Ramos (cell line): Measurements from ENCODE around the gene SRRT.

Experiments
- in situ Hi-C: fragments of 300-500 bp; cut with MboI; formaldehyde crosslinking; loops from one replicate; pipeline ENCODE4 v1.14.3; 2022; ENCODE audit warnings: low sequenced_read_pairs; ENCODE audit not compliant: unreplicated experiment

Gene SRRT

DNA sequence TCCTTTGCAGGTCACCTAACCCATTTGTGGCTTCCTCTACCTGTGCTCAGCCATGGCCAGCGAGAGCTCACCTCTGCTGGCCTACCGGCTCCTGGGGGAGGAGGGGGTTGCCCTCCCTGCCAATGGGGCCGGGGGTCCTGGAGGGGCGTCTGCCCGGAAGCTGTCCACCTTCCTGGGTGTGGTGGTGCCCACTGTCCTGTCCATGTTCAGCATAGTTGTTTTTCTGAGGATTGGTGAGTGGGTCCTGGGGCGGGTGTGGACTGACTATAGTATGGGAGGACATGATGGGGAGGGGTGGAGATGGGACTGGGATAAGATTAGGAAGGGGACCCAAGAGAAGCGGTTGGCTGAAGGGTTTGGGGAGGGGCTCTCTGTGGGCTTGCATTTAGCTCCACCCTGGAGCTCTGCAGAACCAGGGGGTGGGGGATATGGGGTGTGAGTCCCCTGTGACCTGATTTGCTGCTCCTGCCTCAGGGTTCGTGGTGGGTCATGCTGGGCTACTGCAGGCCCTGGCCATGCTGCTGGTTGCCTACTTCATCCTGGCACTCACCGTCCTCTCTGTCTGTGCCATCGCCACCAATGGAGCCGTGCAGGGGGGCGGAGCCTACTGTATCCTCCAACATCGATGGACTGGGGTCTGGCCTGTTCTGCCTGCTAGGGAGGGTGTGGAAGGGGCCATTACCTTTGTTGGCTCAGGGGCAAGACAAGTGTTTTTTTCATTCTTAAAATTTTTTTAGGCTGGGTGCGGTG lies 20.6 kb upstream of the SRRT start:
- in situ Hi-C loops: loop anchor here (10.0 to 25.0 kb wide), 2 partner anchors 150 to 1608 kb away; partner anchors contain the start of genes ALKBH4, LRWD1 and POP7

DNA sequence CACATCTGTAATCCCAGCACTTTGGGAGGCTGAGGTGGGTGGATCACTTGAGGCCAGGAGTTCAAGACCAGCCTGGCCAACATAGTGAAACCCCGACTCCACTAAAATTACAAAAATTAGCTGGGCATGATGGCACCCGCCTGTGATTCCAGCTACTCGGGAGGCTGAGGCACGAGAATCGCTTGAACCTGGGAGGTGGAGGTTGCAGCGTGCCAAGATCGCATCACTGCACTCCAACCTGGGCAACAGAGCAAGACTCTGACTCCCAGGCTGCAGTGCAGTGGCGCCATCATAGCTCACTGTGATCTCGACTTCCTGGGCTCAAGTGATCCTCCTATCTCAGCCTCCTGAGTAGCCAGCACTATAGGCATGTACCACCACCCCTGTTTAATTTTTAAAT lies 20.0 kb upstream of the SRRT start:
- in situ Hi-C loops: loop anchor here (10.0 to 25.0 kb wide), 2 partner anchors 150 to 1607 kb away; partner anchors contain the start of genes ALKBH4, LRWD1 and POP7

DNA sequence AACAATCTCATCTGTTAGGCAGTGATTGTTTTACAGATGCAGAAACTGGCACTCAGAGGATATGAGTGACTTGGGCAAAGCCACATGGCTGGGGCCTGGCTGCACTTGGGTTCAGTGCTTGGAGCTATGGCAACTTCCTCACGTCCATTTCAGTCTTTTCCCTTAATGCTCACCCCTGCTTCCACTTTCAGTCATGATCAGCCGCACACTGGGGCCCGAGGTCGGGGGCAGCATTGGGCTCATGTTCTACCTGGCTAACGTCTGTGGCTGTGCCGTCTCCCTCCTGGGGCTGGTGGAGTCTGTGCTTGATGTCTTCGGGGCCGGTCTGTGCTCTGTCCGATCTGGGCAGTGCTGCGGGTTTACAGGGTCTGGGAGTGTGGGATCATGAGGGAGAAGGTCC lies 19.4 kb upstream of the SRRT start:
- in situ Hi-C loops: loop anchor here (10.0 to 25.0 kb wide), 2 partner anchors 151 to 1607 kb away; partner anchors contain the start of genes ALKBH4, LRWD1 and POP7

DNA sequence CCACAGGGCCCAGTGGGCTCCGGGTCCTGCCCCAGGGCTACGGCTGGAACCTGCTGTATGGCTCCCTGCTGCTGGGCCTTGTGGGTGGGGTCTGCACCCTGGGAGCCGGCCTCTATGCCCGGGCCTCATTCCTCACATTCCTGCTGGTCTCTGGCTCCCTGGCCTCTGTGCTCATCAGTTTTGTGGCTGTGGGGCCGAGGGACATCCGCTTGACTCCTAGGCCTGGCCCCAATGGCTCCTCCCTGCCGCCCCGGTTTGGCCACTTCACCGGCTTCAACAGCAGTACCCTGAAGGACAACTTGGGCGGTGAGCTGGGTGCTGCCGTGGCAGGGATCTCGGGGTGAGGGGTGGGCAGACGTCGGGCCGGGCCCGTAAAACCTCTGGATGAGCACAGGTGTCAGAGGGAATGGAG lies 18.0 kb upstream of the SRRT start:
- in situ Hi-C loops: loop anchor here (10.0 to 25.0 kb wide), 2 partner anchors 152 to 1605 kb away; partner anchors contain the start of genes ALKBH4, LRWD1 and POP7

DNA sequence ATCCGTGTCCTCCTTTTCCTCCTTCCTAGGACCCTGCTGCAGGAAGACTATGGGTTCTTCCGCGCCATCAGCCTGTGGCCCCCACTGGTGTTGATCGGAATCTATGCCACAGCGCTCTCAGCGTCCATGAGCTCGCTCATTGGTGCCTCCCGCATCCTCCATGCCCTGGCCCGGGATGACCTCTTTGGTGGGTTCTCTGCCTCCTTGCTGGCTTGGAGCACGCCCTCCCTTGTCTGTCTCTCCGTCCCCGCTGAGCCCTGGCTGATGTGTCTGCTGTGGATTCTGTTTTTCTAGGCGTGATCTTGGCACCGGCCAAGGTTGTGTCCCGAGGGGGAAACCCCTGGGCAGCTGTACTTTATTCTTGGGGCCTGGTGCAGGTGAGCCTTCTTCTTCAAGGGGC lies 15.0 kb upstream of the SRRT start:
- in situ Hi-C loops: loop anchor here (10.0 to 25.0 kb wide), 2 partner anchors 155 to 1602 kb away; partner anchors contain the start of genes ALKBH4, LRWD1 and POP7

DNA sequence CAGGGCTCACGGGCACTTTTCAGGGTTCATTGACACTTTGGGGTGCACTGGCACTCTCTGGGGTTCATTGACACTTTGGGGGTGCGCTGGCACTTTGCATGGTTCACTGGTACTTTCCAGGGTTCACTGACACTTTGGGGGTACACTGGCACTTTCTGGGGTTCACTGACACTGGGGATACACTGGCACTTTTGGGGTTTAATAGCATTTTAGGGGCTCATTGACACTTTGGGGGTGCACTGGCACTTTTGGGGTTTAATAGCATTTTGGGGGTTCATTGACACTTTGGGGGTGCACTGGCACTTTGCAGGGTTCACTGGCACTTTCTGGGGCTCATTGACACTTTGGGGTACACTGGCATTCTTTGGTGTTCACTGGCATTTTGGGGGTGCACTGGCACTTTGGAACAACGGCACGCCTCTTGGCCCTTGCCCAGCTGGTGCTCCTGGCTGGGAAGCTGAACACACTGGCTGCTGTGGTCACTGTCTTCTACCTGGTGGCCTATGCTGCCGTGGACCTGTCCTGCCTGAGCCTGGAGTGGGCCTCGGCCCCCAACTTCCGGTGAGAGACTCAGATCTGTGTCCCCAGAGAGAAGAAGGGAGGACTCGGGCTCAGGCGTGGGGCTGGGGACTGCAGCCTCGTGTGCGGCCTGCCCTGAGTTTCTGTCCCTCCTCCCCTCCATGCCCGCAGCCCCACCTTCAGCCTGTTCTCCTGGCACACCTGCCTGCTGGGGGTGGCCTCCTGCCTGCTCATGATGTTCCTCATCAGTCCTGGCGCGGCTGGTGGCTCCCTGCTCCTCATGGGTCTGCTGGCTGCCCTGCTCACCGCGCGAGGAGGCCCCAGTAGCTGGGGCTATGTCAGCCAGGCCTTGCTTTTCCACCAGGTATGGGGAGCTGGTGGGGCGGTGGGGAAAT lies 13.9 kb upstream of the SRRT start:
- in situ Hi-C loops: loop anchor here (25.0 kb wide), 1 partner anchor 1601 kb away; the partner anchor contains the start of genes ALKBH4 and LRWD1

DNA sequence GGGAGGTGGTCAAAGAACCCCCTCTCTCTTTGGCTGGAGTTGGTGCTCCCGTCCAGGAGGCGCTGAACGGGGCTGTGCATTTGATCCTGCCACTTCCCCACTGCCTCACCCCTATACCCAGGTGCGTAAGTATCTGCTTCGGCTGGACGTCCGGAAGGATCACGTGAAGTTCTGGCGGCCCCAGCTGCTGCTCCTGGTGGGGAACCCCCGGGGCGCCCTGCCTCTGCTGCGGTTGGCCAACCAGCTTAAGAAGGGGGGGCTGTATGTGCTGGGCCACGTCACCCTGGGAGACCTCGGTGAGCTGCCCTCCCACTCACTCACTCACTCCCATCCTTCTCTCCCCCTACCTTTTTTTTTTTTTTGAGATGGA lies 13.3 kb upstream of the SRRT start:
- in situ Hi-C loops: loop anchor here (25.0 kb wide), 1 partner anchor 1601 kb away; the partner anchor contains the start of genes ALKBH4 and LRWD1

DNA sequence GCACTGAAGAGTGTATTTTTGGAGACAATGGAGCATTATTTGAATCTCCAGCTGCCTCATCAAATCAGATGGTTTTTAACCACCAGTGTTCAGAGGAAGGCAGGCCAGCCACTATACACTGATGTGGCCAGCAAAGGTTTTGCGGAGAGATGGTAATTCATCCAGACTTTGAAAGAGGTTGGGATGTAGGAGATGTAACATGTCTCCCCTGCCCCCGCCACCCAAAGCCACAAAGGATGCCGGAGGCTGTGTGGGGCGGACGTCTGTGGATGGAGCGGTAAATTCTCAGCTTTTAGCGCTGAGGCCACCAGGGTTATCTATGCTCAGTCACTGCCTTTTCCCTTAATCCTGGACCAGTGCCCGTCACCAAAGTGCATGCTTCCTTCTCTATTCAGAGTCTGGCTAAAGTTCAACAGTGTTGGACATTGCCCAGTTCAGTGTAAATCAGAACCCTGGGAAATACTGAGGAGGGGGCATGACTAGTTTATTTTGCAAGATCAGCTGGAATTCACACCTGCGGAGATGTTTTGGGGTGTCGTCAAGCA lies 11.4 kb upstream of the SRRT start:
- in situ Hi-C loops: loop anchor here (25.0 kb wide), 1 partner anchor 1599 kb away; the partner anchor contains the start of genes ALKBH4 and LRWD1

DNA sequence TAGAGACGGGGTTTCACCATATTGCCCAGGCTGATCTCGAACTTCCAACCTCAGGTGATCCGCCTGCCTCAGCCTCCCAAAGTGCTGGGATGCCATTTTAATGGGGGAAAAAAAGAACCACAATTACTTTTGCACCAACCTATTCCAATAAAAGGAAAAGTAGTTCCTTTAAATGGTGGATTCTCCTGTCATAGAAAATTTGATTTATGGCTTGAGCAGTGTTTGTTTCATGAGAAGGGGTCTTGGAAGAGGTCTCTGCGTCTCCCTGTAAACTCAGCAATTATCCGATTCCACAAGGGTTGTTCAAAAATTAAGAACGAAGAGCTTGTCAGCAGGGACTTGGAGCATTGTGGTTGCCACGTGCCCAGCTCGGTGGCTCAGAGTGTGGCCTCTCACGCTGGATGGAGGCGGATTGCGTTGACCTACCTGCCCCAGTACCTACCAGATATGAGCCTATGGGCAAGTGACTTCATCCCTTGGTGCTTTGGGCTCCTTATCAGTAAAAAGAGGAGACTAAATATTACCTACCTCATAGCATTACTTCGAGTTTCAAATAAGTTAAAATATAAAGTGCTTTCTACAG lies 10.5 kb upstream of the SRRT start:
- in situ Hi-C loops: loop anchor here (25.0 kb wide), 1 partner anchor 1598 kb away; the partner anchor contains the start of genes ALKBH4 and LRWD1

DNA sequence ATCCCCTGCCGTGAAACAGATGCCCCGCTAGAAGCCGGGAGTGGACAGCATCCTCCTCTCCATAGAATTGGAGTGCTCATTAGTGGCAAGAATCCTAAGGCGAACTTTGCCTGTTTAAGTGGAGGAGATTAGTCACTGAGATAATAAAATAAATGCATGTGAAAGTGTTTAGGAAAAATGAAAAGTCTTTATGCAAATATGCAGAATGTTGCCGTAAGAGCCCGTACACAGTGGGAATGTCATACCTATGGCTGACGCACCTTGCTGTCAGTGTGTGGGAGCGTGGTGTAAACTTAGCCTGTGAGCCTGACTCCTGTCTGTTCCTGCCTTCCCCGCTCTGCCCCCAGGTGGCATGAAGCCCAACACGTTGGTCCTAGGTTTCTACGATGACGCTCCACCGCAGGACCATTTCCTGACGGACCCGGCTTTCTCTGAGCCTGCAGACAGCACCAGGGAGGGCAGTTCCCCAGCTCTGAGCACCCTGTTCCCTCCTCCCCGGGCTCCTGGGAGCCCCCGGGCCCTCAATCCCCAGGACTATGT lies 9.5 kb upstream of the SRRT start:
- in situ Hi-C loops: loop anchor here (25.0 kb wide), 1 partner anchor 1597 kb away; the partner anchor contains the start of genes ALKBH4 and LRWD1

DNA sequence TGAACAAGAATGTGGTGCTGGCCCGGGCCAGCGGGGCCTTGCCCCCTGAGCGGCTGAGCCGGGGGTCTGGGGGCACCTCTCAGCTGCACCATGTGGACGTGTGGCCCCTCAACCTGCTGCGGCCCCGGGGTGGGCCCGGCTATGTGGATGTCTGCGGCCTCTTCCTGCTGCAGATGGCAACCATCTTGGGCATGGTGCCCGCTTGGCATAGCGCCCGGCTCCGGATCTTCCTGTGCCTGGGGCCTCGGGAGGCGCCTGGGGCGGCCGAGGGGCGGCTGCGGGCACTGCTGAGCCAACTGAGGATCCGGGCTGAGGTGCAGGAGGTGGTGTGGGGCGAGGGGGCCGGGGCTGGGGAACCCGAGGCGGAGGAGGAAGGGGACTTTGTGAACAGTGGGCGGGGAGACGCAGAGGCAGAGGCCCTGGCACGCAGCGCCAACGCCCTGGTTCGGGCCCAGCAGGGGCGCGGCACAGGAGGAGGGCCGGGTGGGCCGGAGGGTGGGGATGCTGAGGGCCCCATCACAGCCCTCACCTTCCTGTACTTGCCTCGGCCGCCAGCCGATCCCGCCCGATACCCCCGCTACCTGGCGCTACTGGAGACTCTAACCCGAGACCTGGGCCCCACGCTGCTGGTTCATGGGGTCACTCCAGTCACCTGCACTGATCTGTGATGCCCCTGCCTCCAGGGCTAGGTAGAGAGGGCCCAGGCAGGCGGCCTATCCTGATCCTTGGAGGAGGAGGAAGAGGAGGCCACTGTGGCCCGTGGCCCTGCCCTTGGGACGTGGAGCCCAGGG lies 8.8 kb upstream of the SRRT start:
- in situ Hi-C loops: loop anchor here (25.0 kb wide), 1 partner anchor 1596 kb away; the partner anchor contains the start of genes ALKBH4 and LRWD1

DNA sequence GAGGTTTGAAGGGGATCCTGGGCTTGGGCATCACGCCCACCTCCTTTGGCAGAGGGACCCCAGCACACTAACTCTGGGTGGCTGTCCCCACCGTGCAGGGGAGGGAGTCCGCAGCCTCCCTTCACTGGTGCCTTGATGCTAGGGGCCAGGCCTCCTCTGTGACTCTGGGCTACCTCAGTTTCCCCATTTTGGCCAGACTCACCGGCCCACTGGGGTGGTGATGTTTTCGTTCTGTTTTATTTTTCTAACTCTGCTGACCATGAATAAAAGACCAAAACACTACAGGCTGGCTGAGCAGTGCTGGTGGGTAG lies 8.2 kb upstream of the SRRT start:
- in situ Hi-C loops: loop anchor here (25.0 kb wide), 1 partner anchor 1596 kb away; the partner anchor contains the start of genes ALKBH4 and LRWD1

DNA sequence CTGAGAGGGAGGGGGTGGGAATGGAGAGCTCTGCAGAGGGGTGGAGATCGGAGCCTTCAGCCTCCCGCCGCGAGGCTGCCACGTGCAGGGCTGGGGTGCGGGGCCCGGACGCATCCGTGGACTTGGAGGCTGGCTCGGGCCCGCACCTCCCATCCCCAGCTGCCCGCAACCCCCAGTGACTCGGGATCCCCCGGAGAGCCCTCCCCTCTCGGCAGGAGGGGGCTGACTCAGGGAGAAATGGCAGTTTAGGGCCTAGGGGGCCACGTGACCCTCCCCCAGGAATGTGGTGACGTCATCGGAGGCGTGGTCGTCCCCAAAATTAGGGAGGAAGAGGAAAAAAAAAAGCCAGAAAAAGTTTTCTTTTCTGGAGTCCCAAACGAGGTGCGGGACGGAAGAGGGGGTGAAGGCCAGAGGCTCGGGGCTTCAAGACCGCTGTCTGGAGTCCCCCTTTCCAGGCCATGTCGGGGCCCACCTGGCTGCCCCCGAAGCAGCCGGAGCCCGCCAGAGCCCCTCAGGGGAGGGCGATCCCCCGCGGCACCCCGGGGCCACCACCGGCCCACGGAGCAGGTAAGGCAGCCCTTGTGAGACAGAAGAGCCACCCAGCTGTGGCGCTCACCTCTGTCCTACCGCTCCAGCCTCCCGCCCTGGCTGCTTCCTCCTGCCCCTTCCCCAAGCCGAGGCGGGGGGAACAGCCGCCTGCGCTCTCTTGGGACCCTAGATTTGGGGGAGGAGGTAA lies 7.7 kb upstream of the SRRT start, which contains the start of gene TRIP6:
TRIP6 (plus strand) TSS at position 348 of the 736 bp plus-strand sequence; CDS start at position 459, 111 bp downstream.
- in situ Hi-C loops: loop anchor here (25.0 kb wide), 1 partner anchor 1595 kb away; the partner anchor contains the start of genes ALKBH4 and LRWD1

DNA sequence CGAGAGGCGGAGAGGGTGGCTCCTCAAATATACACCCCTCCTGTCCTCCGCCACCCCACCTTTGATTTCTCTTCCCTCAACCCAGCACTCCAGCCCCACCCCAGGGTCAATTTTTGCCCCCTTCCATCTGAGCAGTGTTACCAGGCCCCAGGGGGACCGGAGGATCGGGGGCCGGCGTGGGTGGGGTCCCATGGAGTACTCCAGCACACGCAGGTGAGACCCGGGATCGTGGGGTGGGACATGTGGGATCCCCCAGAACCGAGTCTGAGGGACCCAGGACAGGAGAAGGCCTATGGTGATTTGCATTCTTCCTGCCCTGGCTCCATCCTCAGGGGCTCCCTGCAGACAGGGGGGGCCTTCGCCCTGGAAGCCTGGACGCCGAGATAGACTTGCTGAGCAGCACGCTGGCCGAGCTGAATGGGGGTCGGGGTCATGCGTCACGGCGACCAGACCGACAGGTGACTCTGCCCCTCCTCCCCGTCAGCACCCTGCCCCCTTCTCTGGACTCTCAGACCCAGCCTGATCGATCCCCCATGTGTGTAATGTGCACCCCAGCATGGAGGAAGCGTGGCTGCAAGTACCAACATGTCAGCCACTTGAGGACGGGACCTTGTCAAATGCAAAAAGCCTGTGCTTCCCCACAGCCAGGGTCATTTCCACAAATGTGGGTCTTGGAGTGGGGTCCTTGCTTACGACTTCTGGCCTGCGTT lies 7.0 kb upstream of the SRRT start:
- in situ Hi-C loops: loop anchor here (25.0 kb wide), 1 partner anchor 1594 kb away; the partner anchor contains the start of genes ALKBH4 and LRWD1

DNA sequence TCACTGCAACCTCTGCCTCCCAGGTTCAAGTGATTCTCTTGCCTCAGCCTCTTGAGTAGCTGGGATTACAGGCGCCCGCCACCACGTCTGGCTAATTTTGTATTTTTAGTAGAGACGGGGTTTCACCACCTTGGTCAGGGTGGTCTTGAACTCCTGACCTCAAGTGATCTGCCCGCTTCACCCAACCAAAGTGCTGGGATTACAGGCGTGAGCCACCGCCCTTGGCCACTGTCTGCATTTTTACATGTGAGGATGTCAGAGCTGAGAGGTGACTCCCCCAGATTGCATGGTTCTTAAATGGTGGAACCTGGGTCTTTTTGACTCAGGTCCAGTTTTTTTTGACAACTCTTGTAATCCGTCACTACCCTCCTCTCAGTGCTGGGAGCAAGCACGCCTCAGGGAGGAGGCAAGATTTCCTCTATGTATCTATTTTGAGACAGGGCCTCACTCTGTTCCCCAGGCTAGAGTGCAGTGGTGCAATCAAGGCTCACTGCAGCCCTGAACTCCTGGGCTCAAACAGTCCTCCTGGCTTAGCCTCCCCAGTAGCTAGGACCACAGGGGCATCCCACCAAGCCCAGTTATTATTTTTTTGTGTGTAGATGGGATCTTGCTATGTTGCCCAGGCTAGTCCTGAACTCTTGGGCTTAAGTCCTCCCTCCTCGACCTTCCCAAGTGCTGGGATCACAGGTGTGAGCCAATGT lies 1.2 kb upstream of the SRRT start:
- in situ Hi-C loops: loop anchor here (25.0 kb wide), 1 partner anchor 1589 kb away; the partner anchor contains the start of genes ALKBH4 and LRWD1

DNA sequence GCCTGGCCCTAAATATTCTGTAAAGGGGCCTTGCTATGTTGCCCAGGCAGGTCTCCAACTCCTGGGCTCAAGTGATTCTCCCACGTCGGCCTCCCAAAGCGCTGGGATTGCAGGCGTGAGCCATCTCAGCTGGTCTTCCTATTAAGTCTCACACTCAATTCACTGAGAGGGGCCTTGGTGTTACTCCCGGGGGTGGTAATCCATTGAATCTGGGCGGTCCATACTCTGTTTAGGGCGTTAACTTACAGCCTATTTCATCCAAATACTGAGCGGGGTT lies 665 bp upstream of the SRRT start:
- in situ Hi-C loops: loop anchor here (25.0 kb wide), 1 partner anchor 1588 kb away; the partner anchor contains the start of genes ALKBH4 and LRWD1

DNA sequence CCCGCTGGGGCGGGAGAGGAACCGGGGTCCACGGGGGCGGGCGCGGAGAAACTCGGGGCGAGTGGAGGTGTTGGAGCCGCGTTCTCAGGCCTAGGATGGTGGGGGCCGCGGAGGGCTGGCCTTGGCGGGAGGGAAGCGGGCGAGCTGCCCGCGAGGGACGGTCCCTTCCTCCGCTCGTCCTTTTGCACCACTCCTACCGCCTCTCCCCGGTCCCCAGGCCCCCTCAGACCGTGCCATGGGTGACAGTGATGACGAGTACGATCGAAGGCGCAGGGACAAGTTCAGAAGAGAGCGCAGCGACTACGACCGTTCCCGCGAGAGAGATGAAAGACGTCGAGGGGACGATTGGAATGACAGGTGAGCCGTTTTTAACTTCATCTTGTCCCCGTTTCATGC lies 451 bp downstream of the SRRT start:
- in situ Hi-C loops: no loop called here
